Stimulated activated CD4-positive, alpha-beta T cell treated with anti-CD3 and anti-CD28 coated beads, Interleukin-4, amount 100 ng/mL, for 1 hour (primary cell): ENCODE results near the gene NTN1.

Experiments used
- DNase-seq: peaks from one replicate; pipeline ENCODE4 v3.0.0-alpha.2; 2020

Gene NTN1

DNA sequence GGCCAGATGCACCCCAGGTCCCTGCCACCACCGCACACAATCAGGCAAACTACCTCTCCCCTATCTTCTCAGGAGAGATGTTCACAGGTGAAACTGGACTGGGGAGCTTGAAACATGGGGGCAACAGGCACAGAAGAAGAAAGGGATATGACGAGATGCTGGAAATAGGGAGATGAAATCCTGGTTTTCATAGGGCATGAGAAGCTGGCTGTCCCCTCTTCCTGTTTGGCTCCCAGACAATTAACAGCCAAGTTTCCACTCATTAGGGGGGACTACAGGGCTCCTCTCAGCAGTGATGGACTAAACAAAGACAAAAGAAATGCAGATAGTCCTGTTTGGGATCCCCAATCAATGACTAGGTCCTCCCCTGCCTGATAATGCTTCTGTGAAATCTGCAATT is 266.0 kb downstream of the NTN1 start:
- DNase-seq: no peak

GRCh38 chr17:9290226-9290613 is 268.9 kb downstream of the NTN1 start:
- peak; percentile 27 for DNase-seq

- peak; percentile 59 for DNase-seq
Measured at GRCh38 chr17:9291912-9292560, 270.7 kb downstream of the NTN1 start.

- DNase-seq: no peak
Measured at GRCh38 chr17:9292561-9292941, 271.2 kb downstream of the NTN1 start.
